ENCODE results near the gene STEAP2.
"Not testable (repeated sequence)": the region's sequence is repeated elsewhere in the genome, so short reads cannot be mapped to it uniquely, and the experiment has no call there.

The STEAP2 gene

GRCh38 chr7:90211391-90212148, at the start of gene STEAP2:
STEAP2 (plus strand) TSS chr7:90211740; CDS start chr7:90225083, 13,343 bp downstream.
- peak; percentile 74 for DNase-seq (ENCODE audit: low spot score)

GRCh38 chr7:90163534-90163933, 48.0 kb upstream of the STEAP2 start:
- DNase-seq (ENCODE audit: low spot score): no peak

- DNase-seq (ENCODE audit: low spot score): no peak
Measured at GRCh38 chr7:90165724-90166123, 45.8 kb upstream of the STEAP2 start.

DNA sequence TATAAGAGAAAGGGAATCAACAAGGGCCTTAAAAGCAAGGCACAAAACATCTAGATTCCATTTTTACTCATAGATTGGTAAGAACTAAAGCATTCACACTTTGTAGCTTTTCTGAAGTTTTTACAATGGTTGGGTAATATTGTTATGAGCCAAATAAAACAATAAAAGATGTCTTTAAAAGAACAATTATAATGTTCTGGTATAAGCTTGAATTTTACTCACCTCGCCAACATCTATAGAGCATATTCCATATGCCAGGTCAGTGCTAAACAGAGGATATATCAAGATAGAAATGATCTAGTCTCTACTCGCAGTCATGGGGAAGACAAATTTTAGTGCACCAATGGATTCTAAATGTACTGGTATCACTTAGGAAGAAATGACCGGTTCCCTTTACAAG, 45.4 kb upstream of the STEAP2 start:
- DNase-seq (ENCODE audit: low spot score): no peak

GRCh38 chr7:90167361-90167760, 44.2 kb upstream of the STEAP2 start:
- DNase-seq (ENCODE audit: low spot score): no peak

GRCh38 chr7:90169891-90170290, 41.6 kb upstream of the STEAP2 start:
- DNase-seq (ENCODE audit: low spot score): no peak

GRCh38 chr7:90172121-90172520, 39.4 kb upstream of the STEAP2 start:
- no peak for DNase-seq (ENCODE audit: low spot score)

DNA sequence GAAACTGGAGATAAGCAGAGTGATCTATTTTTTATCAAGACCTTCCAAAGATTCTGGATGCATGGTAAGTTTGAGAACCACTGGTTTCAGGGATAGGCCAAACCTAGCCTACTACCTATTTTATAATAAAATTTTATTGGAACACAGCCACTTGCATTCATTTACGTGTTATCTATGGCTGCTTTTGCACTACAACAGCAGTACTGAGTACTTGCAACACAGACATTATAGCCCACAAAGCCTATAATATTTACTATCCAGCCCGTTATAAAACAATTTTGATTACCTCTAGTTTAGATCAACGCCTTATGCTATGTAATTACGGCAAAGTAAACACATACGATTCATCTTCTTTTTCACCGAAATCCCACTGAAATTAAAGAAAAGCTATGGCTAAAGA, 38.9 kb upstream of the STEAP2 start:
- no peak for DNase-seq (ENCODE audit: low spot score)

- DNase-seq (ENCODE audit: low spot score): no peak
Measured at GRCh38 chr7:90173127-90173844, 38.3 kb upstream of the STEAP2 start.

DNA sequence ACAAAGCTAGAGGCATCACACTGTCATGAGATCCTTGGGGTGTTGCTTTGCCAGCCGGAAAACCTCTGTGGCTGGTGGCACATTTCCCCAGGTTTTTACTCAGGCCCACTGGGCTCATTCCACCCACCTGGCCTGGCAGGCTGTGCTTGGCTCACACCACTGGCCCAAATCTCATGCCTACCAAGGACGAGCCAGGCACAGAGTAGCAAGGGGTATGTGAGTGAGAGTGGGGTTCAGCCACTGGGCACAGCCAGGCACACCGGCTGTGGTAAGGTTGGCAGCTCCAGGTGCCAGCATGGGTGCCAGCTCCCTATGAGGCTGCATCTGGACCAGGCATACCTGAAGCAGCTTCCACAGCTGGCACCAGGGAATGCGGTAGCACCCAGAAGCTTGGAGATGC, 35.9 kb upstream of the STEAP2 start:
- DNase-seq (ENCODE audit: low spot score): no peak

DNA sequence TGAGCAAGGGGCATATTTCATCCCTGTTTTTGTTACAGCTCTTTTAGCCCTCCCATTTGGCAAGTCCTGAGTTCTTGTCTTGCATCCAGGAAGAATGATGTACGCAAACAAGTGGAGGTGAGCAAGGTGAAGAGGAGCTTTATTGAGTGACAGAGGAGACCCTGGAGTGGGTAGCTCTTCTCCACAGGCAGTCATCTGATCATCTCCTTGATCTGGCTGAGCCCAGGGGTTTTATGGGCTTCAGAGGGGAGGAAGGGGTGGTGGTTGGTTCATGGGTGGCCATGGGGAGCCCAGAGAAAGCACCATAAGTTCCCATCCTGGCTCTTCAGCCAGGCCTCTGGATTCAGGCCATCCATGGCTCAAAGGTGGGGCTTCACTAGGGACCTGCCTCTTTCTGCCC, 35.3 kb upstream of the STEAP2 start:
- no peak for DNase-seq (ENCODE audit: low spot score)

GRCh38 chr7:90178166-90178565, 33.4 kb upstream of the STEAP2 start:
- no peak for DNase-seq (ENCODE audit: low spot score)

GRCh38 chr7:90178679-90179278, 32.8 kb upstream of the STEAP2 start:
- DNase-seq (ENCODE audit: low spot score): no peak

DNA sequence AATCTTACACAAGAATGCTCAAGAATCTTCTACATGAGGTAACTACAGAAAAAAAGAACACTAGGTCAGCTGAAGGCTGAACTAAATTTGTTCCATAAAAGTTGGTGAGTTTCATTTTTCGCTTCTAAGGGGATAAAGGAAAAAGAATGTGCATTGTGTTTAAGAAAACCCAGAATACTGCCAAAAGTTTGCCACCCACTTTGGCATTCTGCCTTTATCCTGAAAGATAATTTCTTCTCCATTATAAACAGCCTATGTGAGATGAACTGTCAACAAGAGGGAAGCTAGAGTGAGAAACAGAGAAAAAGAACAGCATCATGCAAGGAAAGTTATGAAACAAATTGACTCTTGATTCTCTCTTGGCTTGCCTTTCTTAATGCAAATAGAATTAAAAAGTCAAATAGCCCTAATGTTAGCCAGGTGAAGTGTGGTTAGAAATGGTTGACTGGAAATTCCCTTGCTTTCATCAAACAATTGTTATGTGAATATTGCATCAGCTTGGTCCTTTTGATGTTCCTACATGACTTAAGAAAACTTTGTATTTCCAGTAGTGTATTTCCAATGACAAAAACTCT, 31.4 kb upstream of the STEAP2 start:
- no peak for DNase-seq (ENCODE audit: low spot score)

DNA sequence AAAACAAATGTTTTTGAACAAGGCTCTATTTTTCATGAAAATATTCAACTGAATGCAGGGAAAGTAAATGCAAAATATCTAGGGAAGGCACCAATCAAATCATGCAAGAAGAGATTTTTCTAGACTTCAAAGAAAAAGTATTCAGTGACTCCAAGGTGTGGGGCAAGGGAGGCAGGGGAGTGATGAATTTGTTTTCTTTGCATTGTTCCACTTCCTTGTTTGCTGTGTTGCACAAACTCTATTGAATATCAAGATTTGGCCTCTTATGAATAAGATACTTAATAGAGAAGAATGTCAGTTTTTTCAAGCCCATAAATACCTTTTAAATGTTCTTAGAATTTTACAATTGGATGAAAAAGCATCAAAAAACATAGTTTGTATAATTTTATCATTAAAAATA, 30.9 kb upstream of the STEAP2 start:
- no peak for DNase-seq (ENCODE audit: low spot score)

GRCh38 chr7:90181485-90181884, 30.1 kb upstream of the STEAP2 start:
- no peak for DNase-seq (ENCODE audit: low spot score)

GRCh38 chr7:90186290-90186689, 25.2 kb upstream of the STEAP2 start:
- not testable (repeated sequence) for DNase-seq (ENCODE audit: low spot score)

- DNase-seq (ENCODE audit: low spot score): no peak
Measured at GRCh38 chr7:90187507-90188050, 24.0 kb upstream of the STEAP2 start.

- DNase-seq (ENCODE audit: low spot score): no peak
Measured at GRCh38 chr7:90188281-90188680, 23.3 kb upstream of the STEAP2 start.

DNA sequence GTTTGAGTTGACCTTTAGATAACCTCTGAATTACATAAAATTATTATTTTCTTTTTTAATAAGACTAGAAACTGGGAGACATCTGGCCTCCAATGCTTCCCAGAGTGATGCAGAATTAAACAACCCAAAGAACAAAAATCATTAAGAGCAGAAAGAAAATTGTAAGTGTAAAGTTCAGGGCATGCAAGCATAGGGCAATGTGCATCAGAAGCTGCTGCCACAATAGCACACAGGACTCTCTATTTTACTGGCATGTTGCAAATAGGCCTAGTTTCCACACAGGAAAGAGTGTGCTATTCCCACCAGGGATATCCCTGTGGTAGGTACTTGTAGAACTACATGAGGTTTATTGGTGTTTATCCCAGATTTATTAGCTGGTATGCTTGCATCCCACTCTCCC, 20.5 kb upstream of the STEAP2 start:
- no peak for DNase-seq (ENCODE audit: low spot score)

DNA sequence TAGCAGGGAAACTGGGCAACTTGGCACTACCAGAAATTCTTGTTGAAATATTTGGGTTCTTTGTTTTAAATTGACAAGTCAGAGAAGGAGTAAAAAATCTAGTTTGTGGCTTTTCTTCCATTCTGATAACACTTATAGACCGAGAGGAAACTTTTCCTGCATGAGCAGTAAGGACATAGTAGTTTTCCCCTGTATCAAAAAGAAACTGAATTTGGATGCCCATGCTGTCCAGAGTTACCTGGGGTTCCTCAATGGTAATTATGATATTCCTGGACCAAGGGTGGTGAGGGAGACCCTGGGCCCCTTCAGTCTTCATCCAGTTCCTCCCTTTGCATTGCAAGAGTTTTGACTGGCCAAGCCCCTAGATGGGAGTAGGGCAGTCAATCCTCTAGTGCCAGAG, 19.9 kb upstream of the STEAP2 start:
- DNase-seq (ENCODE audit: low spot score): no peak

DNA sequence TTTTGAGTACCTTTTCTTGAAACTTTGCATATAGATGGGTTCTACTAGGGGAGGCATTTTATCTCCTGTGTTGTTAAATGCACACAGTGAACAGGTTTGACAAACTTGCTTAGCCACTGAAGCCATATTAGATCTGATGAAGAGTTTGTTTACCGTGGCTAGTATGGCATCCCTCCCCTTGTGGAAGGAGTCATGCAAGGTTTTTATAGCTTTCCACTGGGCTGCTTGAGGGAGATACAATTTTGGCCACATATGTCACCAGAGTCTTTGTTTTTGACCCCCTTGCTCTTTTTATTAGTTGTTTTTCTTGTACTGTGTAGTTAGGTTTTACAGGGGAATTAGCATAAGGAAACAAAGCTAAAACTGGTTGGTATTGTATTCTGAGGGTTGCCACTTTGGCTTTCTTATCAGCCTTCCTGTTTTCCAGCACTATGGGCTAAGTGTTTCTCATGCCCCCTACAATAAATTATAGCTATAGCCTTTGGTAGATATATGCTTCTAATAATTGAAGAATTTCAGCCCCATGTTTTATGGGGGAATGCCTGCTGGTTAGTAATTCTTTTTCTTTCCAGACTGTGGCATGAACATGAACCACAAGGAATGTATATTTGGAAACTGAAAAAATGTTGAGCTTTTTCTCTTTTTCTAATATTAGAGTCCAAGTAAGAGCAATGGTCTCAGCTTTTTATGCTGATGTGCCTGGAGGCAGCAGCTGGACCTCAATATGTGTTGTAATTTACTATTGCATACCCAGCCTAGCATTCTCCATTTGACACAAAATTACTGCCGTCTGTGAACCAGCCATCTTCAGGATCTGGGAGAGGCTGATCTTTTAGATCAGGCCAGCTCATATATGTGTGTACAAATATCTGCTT, 18.4 kb upstream of the STEAP2 start:
- no peak for DNase-seq (ENCODE audit: low spot score)
